ENCODE results near the gene ARPC4. TPM values are rescaled to one million over a fixed set of nuclear protein-coding genes. Genes with fewer than 3 reads are reported as not detected.

ARPC4 gene
- total and polyA plus RNA-seq, 2 of the 13 experiments (the other 11 are each of a cell fraction or from before 2014, with no cell fraction given), result 30.1 to 83.6 TPM

GRCh38 chr3:9843715-9844438 is 51.0 kb downstream of the ARPC4 start, which contains the start of gene RPUSD3 (continued):
- TF ChIP-seq TIGD3 (CRISPR knock-in tag; IDR thresholded peaks at IDR 0.05; ENCODE audit: borderline replicate concordance) (no peak), ZNF280B (CRISPR knock-in tag; IDR thresholded peaks at IDR 0.05; ENCODE audit: borderline replicate concordance) (peak; percentile 62; the same call in 1 of the 2 replicates), ZSCAN31 (CRISPR knock-in tag; IDR thresholded peaks at IDR 0.05; ENCODE audit: low read depth) (0 out of 2 replicates have a peak, but pooled peaks have one; percentile 32), ZNF777 (CRISPR knock-in tag; IDR thresholded peaks at IDR 0.05) (peak; percentile 67; the same call in 1 of the 2 replicates), CENPT (CRISPR knock-in tag; IDR thresholded peaks at IDR 0.05; ENCODE audit: low read depth) (0 out of 2 replicates have a peak, but pooled peaks have one; percentile 62), ZNF781 (CRISPR knock-in tag; IDR thresholded peaks at IDR 0.05; ENCODE audit: borderline replicate concordance, not compliant biosample characterization) (peak; percentile 50), HMG20A (CRISPR knock-in tag; IDR thresholded peaks at IDR 0.05; ENCODE audit: borderline replicate concordance) (0 out of 2 replicates have a peak, but pooled peaks have one; percentile 3), ZNF75D (CRISPR knock-in tag; IDR thresholded peaks at IDR 0.05; ENCODE audit: borderline replicate concordance) (no peak), ARNTL (CRISPR knock-in tag; IDR thresholded peaks at IDR 0.05) (no peak), CTCF (CRISPR knock-in tag; IDR thresholded peaks at IDR 0.05) (0 out of 2 replicates have a peak, but pooled peaks have one; percentile 3), ZFP91 (CRISPR knock-in tag; IDR thresholded peaks at IDR 0.05; ENCODE audit: borderline replicate concordance) (peak; percentile 84; the same call in 1 of the 2 replicates), XRCC5 (optimal IDR thresholded peaks at IDR 0.05; ENCODE audit: low read length) (peak; percentile 55), ZNF501 (CRISPR knock-in tag; IDR thresholded peaks at IDR 0.05) (peak; percentile 46; the same call in 1 of the 2 replicates), ZSCAN29 (CRISPR knock-in tag; conservative IDR thresholded peaks at IDR 0.05) (peak; percentile 80; the same call in 1 of the 2 replicates), SOX13 (IDR thresholded peaks at IDR 0.05) (no peak), SOX13 (CRISPR knock-in tag; conservative IDR thresholded peaks at IDR 0.05 in 1 of 2, IDR thresholded peaks at IDR 0.05 in 1 of 2) (no peak), ZNF614 (CRISPR knock-in tag; IDR thresholded peaks at IDR 0.05; ENCODE audit: borderline replicate concordance) (peak; percentile 60; the same call in 1 of the 2 replicates), CENPX (CRISPR knock-in tag; IDR thresholded peaks at IDR 0.05) (no peak), BCL3 (CRISPR knock-in tag; IDR thresholded peaks at IDR 0.05) (peak; percentile 56; the same call in 1 of the 2 replicates), SNAI1 (CRISPR knock-in tag; IDR thresholded peaks at IDR 0.05; ENCODE audit: borderline replicate concordance) (peak; percentile 90), PHF8 (CRISPR knock-in tag; IDR thresholded peaks at IDR 0.05) (peak; percentile 95)

All from HepG2 (cell line).